Hematopoietic multipotent progenitor cell (in vitro differentiated cells): Measurements from ENCODE around the gene ACP1. TPM values are rescaled to one million over a fixed set of nuclear protein-coding genes. Genes with fewer than 3 reads are reported as not detected.

ENCODE experiments used
- DNase-seq, 3 donors: peaks; one replicate each; pipeline ENCODE4 v3.0.0-alpha.2; 2011 to 2015; ENCODE audit warnings: low read depth in 2 of 3, low spot score in 2 of 3
- total RNA-seq: library from RNA; depleted of rRNA; stranded (reverse); fragments of >200 nt; gene quantifications from one replicate; pipeline ENCODE4 v1.2.3, GENCODE V29; 2012

Gene ACP1
- total RNA-seq, 1 donor = 57.1 TPM

DNA sequence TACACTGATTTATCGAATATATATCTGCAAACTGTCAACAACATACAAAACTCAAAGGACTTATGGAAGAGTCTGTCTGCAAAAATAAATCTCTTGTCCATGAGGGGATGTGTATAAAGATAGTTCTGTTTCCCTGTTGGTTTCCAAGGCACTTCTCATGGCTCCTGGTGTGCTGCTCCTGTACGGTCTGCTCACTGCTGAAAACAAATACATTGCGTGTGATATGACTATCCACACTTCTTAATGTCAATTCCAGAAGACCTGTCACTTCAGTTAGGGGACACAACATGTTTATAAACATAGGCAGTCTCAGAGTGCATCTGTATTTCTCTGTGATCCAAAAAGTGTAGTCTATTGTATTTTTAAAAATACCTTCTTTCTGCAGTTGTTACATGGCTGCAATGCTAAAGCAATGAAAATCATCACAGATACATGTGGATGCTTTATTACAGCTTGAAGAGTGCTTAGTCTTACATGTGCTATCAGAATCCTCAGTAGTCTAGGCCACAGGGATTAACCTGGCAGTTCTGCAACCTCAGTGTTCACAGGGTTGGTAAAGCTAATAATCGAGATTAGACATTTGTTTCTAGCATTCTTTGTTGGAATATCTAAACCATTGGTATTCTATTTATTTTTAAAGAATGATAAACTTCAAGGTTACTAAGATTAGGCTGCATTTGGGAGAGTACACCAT is 15.4 kb downstream of the ACP1 start:
- no peak for DNase-seq

GRCh38 chr2:280650-281110 is 15.9 kb downstream of the ACP1 start:
- no peak for DNase-seq

- no peak for DNase-seq
Measured at GRCh38 chr2:281381-281780, 16.6 kb downstream of the ACP1 start.

DNA sequence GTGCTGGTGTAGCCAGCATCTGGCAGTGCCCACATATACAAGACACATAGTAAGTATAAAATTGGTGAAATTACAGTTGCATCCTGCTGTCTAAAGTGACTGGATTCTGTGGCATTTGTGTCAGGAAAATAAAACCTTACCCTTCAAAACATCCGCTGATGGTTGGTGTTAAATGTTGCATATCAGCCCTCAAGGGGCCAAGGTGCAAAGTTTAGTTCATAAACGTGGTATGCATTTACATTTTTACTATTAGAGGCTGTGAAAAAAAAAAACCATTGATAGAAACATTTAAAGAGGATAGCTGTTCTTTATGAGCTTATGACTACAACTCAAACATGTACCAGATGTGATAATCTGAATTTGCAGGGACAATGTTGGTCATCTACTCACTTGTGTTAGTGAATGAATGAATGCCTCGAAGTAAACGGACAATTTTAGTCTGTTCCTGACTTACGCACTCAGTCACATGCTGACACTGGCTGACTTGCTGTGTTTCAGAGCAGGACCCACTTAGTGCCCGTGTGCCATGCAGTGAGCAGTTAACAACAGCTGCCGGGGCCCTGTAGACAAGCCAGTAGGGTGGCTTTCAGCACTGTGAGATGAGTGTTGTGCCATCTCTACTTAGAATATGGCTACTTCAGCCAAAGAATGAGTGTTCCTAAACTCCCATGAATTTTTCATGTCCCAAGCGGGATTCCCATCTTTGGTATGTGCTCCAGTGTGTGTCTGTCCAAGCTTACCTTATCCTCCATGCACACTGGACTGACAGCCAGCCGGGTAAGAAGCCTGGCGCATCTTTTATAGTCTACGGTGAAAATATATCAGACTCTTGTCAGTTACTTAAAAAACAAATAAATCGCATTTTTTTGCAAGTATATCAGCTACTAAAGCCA is 17.9 kb downstream of the ACP1 start:
- DNase-seq = no peak

DNA sequence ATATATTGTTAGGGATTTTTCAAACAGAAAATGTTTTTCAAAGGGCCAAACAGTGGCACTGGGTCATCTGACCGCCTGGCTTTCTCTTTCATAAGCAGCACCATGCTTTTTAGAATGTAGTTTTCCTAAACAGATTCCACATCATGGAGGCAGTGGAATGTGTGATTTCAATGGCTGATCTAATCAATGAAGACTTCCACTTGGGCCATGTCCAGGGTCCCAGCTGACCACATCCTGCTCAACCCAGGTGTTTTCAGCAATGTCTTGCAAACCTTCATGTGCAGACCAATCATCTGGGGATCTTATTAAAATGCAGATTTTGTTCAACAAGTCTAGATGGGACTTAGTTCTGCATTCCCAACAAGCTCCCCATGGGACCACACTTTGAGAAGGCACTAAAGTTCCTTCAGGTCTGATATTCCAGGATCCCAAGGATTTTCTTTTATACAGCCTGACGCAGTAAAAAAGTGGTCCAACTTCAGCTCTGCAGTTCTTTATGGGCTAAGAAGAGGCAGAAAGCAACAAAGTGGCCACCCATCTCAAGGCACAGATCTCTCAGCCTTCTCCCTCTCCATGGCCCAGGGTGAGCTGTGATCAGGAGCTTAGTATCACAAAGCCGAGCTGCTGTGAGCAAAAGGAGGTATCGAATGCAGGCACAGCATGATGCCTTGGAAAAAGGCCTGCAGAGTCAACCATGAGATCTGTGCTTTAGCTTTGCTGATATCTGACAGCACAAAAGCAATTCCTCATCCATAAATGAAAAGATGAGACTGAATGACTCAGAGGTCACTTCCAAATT is 19.4 kb downstream of the ACP1 start:
- no peak for DNase-seq

- no peak for DNase-seq
Measured at GRCh38 chr2:284896-285492, 20.2 kb downstream of the ACP1 start.

DNA sequence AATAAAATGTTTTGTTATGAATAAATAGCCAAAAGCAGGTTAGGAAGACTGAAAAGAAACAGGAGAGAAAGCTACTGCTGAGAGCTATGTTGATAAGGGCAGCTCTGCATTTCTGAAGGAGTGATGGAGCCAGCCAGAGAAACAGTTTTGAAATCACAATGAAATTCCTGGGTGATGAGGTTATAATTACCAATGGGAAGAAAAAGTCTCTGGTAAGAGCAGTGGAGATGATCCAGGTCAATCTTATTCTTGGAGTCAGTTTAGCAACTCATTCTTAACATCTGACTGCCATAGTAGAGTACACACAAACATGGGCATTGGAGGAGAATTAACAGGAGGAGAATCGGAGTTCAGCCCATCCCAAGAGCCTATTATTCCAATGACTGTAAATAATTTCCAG is 20.8 kb downstream of the ACP1 start:
- DNase-seq = no peak

DNA sequence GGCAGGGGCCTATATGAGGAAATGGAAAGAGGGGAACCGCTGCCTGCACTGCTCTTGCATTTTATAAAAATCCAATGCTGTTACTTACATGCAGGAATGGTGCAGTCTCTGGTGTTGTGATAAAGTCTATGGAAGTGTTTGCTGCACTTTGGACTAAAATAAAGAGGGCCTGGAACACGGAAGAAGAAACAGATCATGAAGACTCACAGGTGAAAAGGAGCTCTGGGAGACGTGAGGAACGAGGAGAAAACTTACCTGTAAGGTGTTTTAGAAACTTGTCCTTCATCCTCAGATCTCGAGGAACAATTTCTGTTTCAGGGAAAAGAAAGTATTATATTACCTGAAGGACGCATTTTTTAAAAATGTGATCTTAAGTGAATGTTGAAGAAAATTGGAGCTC is 21.3 kb downstream of the ACP1 start:
- no peak for DNase-seq

GRCh38 chr2:286774-287392 is 22.1 kb downstream of the ACP1 start:
- DNase-seq = no peak

GRCh38 chr2:287471-287885 is 22.7 kb downstream of the ACP1 start:
- peak in 1 of 3 donors; percentile 41 for DNase-seq

DNA sequence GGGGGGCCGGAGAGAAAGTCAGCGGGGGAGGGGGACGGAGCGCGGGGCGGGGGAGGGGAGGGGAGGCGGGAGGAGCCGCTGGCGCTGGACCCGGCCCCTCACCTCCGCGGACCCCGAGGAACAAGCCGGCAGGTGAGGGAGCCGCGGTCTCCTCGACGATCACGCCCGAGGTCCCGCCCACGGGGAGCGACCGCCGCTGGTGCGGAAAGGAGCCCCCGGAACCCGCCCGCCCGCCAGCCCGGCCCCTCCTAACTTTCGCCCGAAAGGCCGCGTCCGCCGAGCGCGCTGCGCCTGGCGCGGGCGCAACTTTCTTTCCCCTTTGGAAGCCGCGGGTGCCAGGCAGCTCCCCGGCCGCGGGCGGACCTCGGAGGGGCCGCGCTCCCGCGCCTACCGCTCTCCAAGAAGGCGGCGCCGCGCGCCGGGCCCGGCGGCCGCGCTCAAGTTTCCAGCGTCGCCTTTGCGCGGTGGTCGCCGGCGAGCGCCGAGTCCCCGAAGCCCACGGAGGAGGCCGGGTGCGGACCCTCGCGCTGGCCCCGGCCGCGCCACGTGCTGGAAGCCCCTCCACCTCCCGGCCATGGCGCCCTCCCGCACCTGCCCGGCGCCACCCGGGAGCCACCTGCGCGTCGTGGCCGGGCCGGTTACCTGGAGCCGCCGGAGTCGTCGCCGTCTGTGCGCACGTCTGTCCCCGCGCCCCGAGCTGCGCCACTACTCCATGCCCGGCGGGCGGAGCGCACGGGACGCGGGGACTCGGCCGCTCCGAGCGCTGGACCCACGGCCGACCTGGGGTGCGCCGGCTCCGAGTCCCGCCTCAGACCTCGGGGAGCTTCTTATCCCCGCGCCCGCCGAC is 23.4 kb downstream of the ACP1 start, which contains the start of gene ALKAL2:
Gene ALKAL2, minus strand, starts transcription at position 181 of the 847 bp plus-strand sequence. CDS start 256 bp downstream, outside the sequence.
- DNase-seq = peak in 1 of 3 donors; percentile 10

- DNase-seq = peak in 1 of 3 donors; percentile 24
Measured at GRCh38 chr2:288758-289361, 24.1 kb downstream of the ACP1 start.

DNA sequence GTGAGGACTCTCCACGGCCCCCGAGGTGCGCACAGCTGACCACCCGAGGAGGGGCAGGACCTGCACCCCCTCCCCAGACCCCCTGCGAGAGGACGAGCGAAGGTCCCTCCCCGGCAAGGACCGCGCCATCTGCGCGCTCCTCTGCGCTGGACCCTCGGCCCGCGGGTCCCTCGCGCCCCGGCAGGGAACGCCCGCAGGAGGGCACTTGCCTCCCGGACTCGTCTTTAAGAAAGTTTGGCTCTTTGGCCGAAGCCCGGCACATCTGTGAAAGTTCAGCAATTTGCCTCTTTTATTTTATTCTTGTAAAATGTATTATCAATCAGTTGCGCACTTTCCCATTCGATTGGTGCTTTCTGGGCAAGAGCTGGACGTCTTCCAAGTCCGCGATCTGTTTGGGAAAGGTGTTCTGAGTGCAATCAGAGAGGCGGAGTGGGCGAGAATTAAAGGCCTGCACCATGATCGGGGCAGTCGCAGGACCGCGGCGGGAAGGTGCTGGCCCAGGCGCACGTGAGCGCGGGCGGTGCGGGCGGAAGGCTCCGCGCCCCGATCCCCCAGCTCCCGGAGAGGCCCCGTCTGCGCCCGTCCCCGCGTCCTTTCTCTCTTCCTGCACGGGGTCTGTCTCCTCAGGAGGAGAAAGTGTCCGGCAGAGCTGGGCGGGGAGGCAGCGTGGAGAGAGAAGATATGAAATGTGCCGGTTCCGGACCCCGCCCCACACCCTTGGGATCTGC is 24.8 kb downstream of the ACP1 start:
- no peak for DNase-seq

DNA sequence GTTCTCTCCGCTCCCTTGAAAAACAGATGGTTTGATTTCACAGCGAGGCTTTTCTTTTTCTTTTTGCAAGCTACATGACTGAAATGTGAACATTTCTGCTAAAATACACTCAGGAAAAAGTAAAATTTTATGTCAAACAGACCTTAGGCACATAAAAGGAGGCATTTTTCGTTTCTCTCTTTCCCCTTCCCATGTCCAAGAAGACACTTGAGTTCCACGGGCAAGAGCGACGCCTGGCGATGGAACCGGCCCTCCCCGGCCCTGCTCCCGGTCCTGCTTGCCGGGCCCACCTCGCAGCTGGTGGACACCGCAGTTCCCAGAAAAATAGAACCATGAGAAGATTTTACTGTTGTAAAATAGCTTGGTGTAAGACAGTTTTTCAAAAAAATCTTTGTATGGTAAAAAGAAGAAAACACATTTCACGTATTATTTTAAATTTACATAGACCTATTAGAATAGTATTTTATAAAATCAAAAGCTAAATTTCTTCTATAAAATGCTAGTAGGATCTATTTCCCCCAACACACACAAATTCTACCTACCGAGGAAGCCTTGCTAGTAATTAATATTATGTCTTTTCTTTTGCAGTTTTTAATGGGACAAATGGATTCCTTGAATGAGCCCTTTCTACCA is 25.5 kb downstream of the ACP1 start:
- DNase-seq = peak; percentile 17 to 73 (median 62)

- no peak for DNase-seq
Measured at GRCh38 chr2:295090-295489, 30.3 kb downstream of the ACP1 start.

DNA sequence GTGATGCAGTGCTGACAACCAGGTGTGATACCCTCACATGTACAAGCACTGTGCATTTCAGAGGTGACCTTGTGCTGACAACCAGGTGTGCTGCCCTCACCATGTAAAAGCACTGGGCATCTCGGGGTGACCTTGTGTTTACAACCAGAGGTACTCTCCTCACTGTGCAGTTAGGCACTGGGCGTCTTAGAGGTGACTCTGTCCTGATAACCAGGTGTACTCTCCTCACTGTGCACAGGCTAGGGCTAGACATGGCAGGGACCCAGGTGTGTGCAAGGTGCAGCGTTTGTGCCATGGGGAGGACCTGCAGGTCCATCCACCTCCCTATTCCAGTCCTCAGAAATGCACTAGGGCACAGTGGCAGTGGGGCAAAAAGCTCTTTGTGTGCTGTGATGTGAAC is 31.6 kb downstream of the ACP1 start:
- DNase-seq = no peak

GRCh38 chr2:305366-305765 is 40.6 kb downstream of the ACP1 start:
- DNase-seq = no peak
